GM21786 (cell line): ENCODE measurements around the gene SYT12.

Source experiments
- ATAC-seq: cut with Tn5 transposase; IDR thresholded peaks from one replicate; pipeline ENCODE4 v1.9.1; 2021; ENCODE audit not compliant: unreplicated experiment

The SYT12 gene

GRCh38 chr11:67027483-67027930, 4.6 kb downstream of the SYT12 start:
- no peak for ATAC-seq

GRCh38 chr11:67027943-67028542, 5.1 kb downstream of the SYT12 start:
- ATAC-seq: no peak

- no peak for ATAC-seq
Observed at GRCh38 chr11:67029146-67029545, 6.2 kb downstream of the SYT12 start.

GRCh38 chr11:67030976-67031375, 8.0 kb downstream of the SYT12 start:
- ATAC-seq: no peak

- no peak for ATAC-seq
Observed at GRCh38 chr11:67031791-67032561, 9.0 kb downstream of the SYT12 start.

GRCh38 chr11:67032830-67033551, 10.1 kb downstream of the SYT12 start:
- ATAC-seq: no peak

GRCh38 chr11:67033661-67034166, 10.8 kb downstream of the SYT12 start:
- no peak for ATAC-seq

- ATAC-seq: no peak
Observed at GRCh38 chr11:67034350-67034749, 11.4 kb downstream of the SYT12 start.

GRCh38 chr11:67040147-67040546, 17.2 kb downstream of the SYT12 start:
- no peak for ATAC-seq

- ATAC-seq: no peak
Observed at GRCh38 chr11:67041602-67042001, 18.7 kb downstream of the SYT12 start.

- ATAC-seq: no peak
Observed at GRCh38 chr11:67043572-67044349, 20.8 kb downstream of the SYT12 start.

GRCh38 chr11:67044496-67044895, 21.6 kb downstream of the SYT12 start:
- no peak for ATAC-seq

- ATAC-seq: no peak
Observed at GRCh38 chr11:67045314-67045713, 22.4 kb downstream of the SYT12 start.

- ATAC-seq: no peak
Observed at GRCh38 chr11:67048515-67049130, 25.7 kb downstream of the SYT12 start.

GRCh38 chr11:67050139-67050538, 27.2 kb downstream of the SYT12 start:
- no peak for ATAC-seq

- no peak for ATAC-seq
Observed at GRCh38 chr11:67051180-67051893, 28.4 kb downstream of the SYT12 start.

GRCh38 chr11:67051945-67052488, 29.1 kb downstream of the SYT12 start:
- ATAC-seq: no peak

- ATAC-seq: no peak
Observed at GRCh38 chr11:67052891-67053290, 30.0 kb downstream of the SYT12 start.

- ATAC-seq: peak; percentile 45
Observed at GRCh38 chr11:67053896-67054329, 31.0 kb downstream of the SYT12 start.
